SU-DHL-6 (cell line): Measurements from ENCODE around the gene INIP.
A peak's percentile ranks its signal among the peaks of the same experiment; 100 is the strongest.

Experiments
- H2AFZ ChIP-seq: fragments of 200-600 bp; sonication (generic); 2 replicates; pipeline ENCODE4 v1.6.1; 2014; ENCODE audit warnings: low read depth, mild to moderate bottlenecking, moderate library complexity, mixed read lengths, antibody characterized with exemption, low read length; ENCODE audit not compliant: severe bottlenecking
- H3F3A ChIP-seq: fragments of 200-600 bp; shearing (Covaris generic); 2 replicates; pipeline ENCODE4 v1.6.0; 2016; ENCODE audit warnings: antibody characterized with exemption, mild to moderate bottlenecking; ENCODE audit not compliant: insufficient read depth
- H3K27ac ChIP-seq: fragments of 200-600 bp; sonication (generic); 2 replicates; pipeline ENCODE4 v1.5.1; 2016; ENCODE audit warnings: low read depth, mild to moderate bottlenecking, low read length, moderate library complexity, mixed read lengths
- H3K27me3 ChIP-seq: fragments of 200-600 bp; sonication (generic), shearing (Covaris generic); 2 replicates; pipeline ENCODE4 v1.6.0; 2014; ENCODE audit warnings: mild to moderate bottlenecking, low read length
- H3K36me3 ChIP-seq: fragments of 200-600 bp; sonication (generic); 2 replicates; pipeline ENCODE4 v1.6.1; 2014; ENCODE audit warnings: mild to moderate bottlenecking, low read length, mixed read lengths
- H3K4me2 ChIP-seq: fragments of 300-600, 200-600 bp; shearing (Covaris generic), sonication (generic); 2 replicates; pipeline ENCODE4 v1.6.0; 2014; ENCODE audit warnings: low read length, low read depth, mild to moderate bottlenecking; ENCODE audit not compliant: poor library complexity, severe bottlenecking
- H3K4me3 ChIP-seq: fragments of 200-600 bp; sonication (generic); 2 replicates; pipeline ENCODE4 v1.5.1; 2014; ENCODE audit warnings: antibody characterized with exemption, low read length, mild to moderate bottlenecking, mixed read lengths; ENCODE audit not compliant: insufficient read depth, poor library complexity, severe bottlenecking
- H3K79me2 ChIP-seq: fragments of 200-600 bp; sonication (generic); 2 replicates; pipeline ENCODE4 v1.6.1; 2014; ENCODE audit warnings: mild to moderate bottlenecking, low read length, moderate library complexity; ENCODE audit not compliant: insufficient read depth
- H3K9ac ChIP-seq: fragments of 200-600 bp; sonication (generic); 2 replicates; pipeline ENCODE4 v1.7.0; 2014; ENCODE audit warnings: mild to moderate bottlenecking, low read length
- H3K9me2 ChIP-seq: fragments of 200-600 bp; sonication (generic); replicated peaks from 2 replicates; pipeline ENCODE4 v1.6.1; 2014; ENCODE audit warnings: low read length; ENCODE audit not compliant: insufficient read depth
- H3K9me3 ChIP-seq: fragments of 200-600 bp; sonication (generic); 2 replicates; pipeline ENCODE4 v1.6.1; 2014; ENCODE audit warnings: low read length, mixed read lengths; ENCODE audit not compliant: insufficient read depth
- H4K20me1 ChIP-seq: fragments of 200-600 bp; sonication (generic); 2 replicates; pipeline ENCODE4 v1.6.1; 2014; ENCODE audit warnings: low read depth, mild to moderate bottlenecking, antibody characterized with exemption, low read length, moderate library complexity, mixed read lengths
- CTCF ChIP-seq: fragments of 200-600 bp; sonication (generic); IDR thresholded peaks from one replicate; pipeline ENCODE4 v1.5.1; 2017; ENCODE audit warnings: antibody characterized with exemption, mild to moderate bottlenecking, low read length, moderate library complexity; ENCODE audit not compliant: insufficient read depth, poor library complexity, severe bottlenecking
- EZH2phosphoT487 ChIP-seq: fragments of 200-600 bp; sonication (generic), shearing (Covaris generic); conservative IDR thresholded peaks from 2 replicates; pipeline ENCODE4 v1.6.1; 2018; ENCODE audit warnings: mild to moderate bottlenecking, antibody characterized with exemption, low read length, moderate library complexity, mixed read lengths

Gene INIP

GRCh38 chr9:112700085-112700484, 17.8 kb downstream of the INIP start:
- no peaks in the 10 kb centered on the region for H3K9me2 ChIP-seq
- no peaks in the 10 kb centered on the region for H3K27me3 ChIP-seq
- H3K9me3 ChIP-seq = no peaks in the 10 kb centered on the region
- H2AFZ ChIP-seq = no peak overlapping the region
- H4K20me1 ChIP-seq = 0 out of 2 replicates have a peak, but pooled peaks cover 4% of the 10 kb centered on the region
- TF ChIP-seq CTCF (no peak), EZH2phosphoT487 (no peak)
- peaks cover 7% of the 10 kb centered on the region for H3K79me2 ChIP-seq
- no peak overlapping the region for H3K27ac ChIP-seq
- no peak overlapping the region for H3K9ac ChIP-seq
- no peak overlapping the region for H3K4me3 ChIP-seq
- H3K4me2 ChIP-seq = peak overlapping the region; percentile 37
- H3F3A ChIP-seq = no peaks in the 10 kb centered on the region
- no peaks in the 10 kb centered on the region for H3K36me3 ChIP-seq

GRCh38 chr9:112699230-112699629, 18.7 kb downstream of the INIP start:
- no peak overlapping the region for H2AFZ ChIP-seq
- no peaks in the 10 kb centered on the region for H3K36me3 ChIP-seq
- no peak overlapping the region for H3K4me3 ChIP-seq
- no peak overlapping the region for H3K9ac ChIP-seq
- H3K4me2 ChIP-seq = peak overlapping the region; percentile 37
- peaks cover 6% of the 10 kb centered on the region for H3K79me2 ChIP-seq
- H3K9me3 ChIP-seq = no peaks in the 10 kb centered on the region
- H3K9me2 ChIP-seq = no peaks in the 10 kb centered on the region
- H3K27me3 ChIP-seq = no peaks in the 10 kb centered on the region
- no peak overlapping the region for H3K27ac ChIP-seq
- H4K20me1 ChIP-seq = 0 out of 2 replicates have a peak, but pooled peaks cover 4% of the 10 kb centered on the region
- H3F3A ChIP-seq = no peaks in the 10 kb centered on the region
- TF ChIP-seq EZH2phosphoT487 (no peak), CTCF (no peak)

GRCh38 chr9:112696461-112696860, 21.5 kb downstream of the INIP start:
- Histone ChIP-seq H3K9me3 (no peaks in the 10 kb centered on the region), H3K27me3 (no peaks in the 10 kb centered on the region), H3K4me2 (no peak overlapping the region), H3K27ac (no peak overlapping the region), H3F3A (no peaks in the 10 kb centered on the region), H2AFZ (no peak overlapping the region), H3K79me2 (no peaks in the 10 kb centered on the region), H3K4me3 (no peak overlapping the region), H3K36me3 (no peaks in the 10 kb centered on the region), H4K20me1 (0 out of 2 replicates have a peak, but pooled peaks cover 4% of the 10 kb centered on the region), H3K9me2 (no peaks in the 10 kb centered on the region), H3K9ac (no peak overlapping the region)
- TF ChIP-seq CTCF = no peak
- TF ChIP-seq EZH2phosphoT487 = no peak
